Endothelial cell of umbilical vein (primary cell): ENCODE measurements around the gene USP28. TPM values are rescaled to one million over a fixed set of nuclear protein-coding genes. Genes with fewer than 3 reads are reported as not detected.
A peak's percentile ranks its signal among the peaks of the same experiment; 100 is the strongest.

ENCODE experiments used
- BruUV-seq: library from RNA; stranded (reverse); fragments of 400-500 nt; replicated peaks from 2 replicates; lab custom pipeline; 2021; lab: Mats Ljungman, UMichigan
- CTCF ChIA-PET: fragments of 300-600, 350-600 bp; sonication (Branson Sonifier 250); formaldehyde crosslinking; loops from one replicate; lab custom pipeline; 2021; ENCODE audit warnings: antibody characterized with exemption, inconsistent platforms; lab: Charles Lee
- POLR2A ChIA-PET: fragments of 300-600, 350-600 bp; sonication (Branson Sonifier 250); formaldehyde crosslinking; loops from one replicate; lab custom pipeline; 2021; ENCODE audit warnings: antibody characterized with exemption, inconsistent platforms; lab: Charles Lee
- DNase-seq: peaks from one replicate; pipeline ENCODE4 v3.0.0-alpha.2; 2011; ENCODE audit warnings: low read depth, low spot score
- FAIRE-seq: peaks from 2 replicates; lab custom pipeline; 2011; peaks lifted over from hg19 to GRCh38; lab: Jason Lieb, UNC
- H2AFZ ChIP-seq: 2 replicates; pipeline ENCODE4 v1.6.0; 2012; ENCODE audit warnings: low read depth, low read length, control low read depth, inconsistent platforms
- H3K27ac ChIP-seq: 2 replicates; pipeline ENCODE4 v1.5.1; 2011; ENCODE audit warnings: low read depth, mild to moderate bottlenecking, control low read depth, low read length, moderate library complexity; ENCODE audit not compliant: insufficient read depth
- H3K27me3 ChIP-seq, 2 experiments: 2 replicates each; pipeline versions ENCODE4 v1.6.0 to v1.6.1; 2011; ENCODE audit warnings: low read length in 2 of 2, mixed read lengths in 1 of 2; ENCODE audit not compliant: control insufficient read depth in 2 of 2, insufficient read depth in 2 of 2
- H3K36me3 ChIP-seq, 2 experiments: 2 replicates in 1 of 2; 3 replicates in 1 of 2; pipeline ENCODE4 v1.5.1; 2011; ENCODE audit warnings: low read length in 2 of 2, mild to moderate bottlenecking in 1 of 2, moderate library complexity in 1 of 2; ENCODE audit not compliant: control insufficient read depth in 2 of 2, insufficient read depth in 2 of 2; ENCODE audit errors: extremely low read depth in 1 of 2
- H3K4me1 ChIP-seq: 3 replicates; pipeline ENCODE4 v1.5.1; 2011; ENCODE audit warnings: mild to moderate bottlenecking, low read length; ENCODE audit not compliant: control insufficient read depth, insufficient read depth; ENCODE audit errors: extremely low read depth
- H3K4me2 ChIP-seq: 2 replicates; pipeline ENCODE4 v1.6.1; 2011; ENCODE audit warnings: low read length, control low read depth, mixed read lengths; ENCODE audit not compliant: insufficient read depth
- H3K4me3 ChIP-seq, 3 experiments: fragments of 200-600 bp in 1 of 3; sonication (generic), shearing (Covaris generic) in 1 of 3; replicated peaks in 1 of 3; 2 replicates each; pipeline ENCODE4 v1.5.1; 2011 to 2016; ENCODE audit warnings: control low read depth in 3 of 3, low read length in 3 of 3, mild to moderate bottlenecking in 2 of 3, inconsistent platforms in 1 of 3, low read depth in 1 of 3, moderate library complexity in 1 of 3; ENCODE audit not compliant: insufficient read depth in 1 of 3
- H3K79me2 ChIP-seq: 2 replicates; pipeline ENCODE4 v1.6.0; 2012; ENCODE audit warnings: low read length, inconsistent platforms; ENCODE audit not compliant: control insufficient read depth, insufficient read depth
- H3K9ac ChIP-seq: replicated peaks from 2 replicates; pipeline ENCODE3; 2011; ENCODE audit warnings: low read length, control low read depth; ENCODE audit not compliant: insufficient read depth; ENCODE audit errors: extremely low read depth
- H3K9me1 ChIP-seq: replicated peaks from 3 replicates; pipeline ENCODE4 v1.6.0; 2011; ENCODE audit warnings: mild to moderate bottlenecking, low read length; ENCODE audit not compliant: control insufficient read depth, insufficient read depth; ENCODE audit errors: extremely low read depth
- H3K9me3 ChIP-seq: replicated peaks from 2 replicates; pipeline ENCODE4 v1.5.1; 2012; ENCODE audit warnings: low read length, inconsistent platforms; ENCODE audit not compliant: control insufficient read depth, insufficient read depth
- H4K20me1 ChIP-seq: replicated peaks from 2 replicates; pipeline ENCODE3; 2011; ENCODE audit warnings: mild to moderate bottlenecking, low read length; ENCODE audit not compliant: control insufficient read depth, insufficient read depth; ENCODE audit errors: extremely low read depth
- CTCF ChIP-seq, 2 donors: IDR thresholded peaks; 1 replicate in 1 of 2; 2 replicates in 1 of 2; pipeline ENCODE4 v1.5.1; 2011; ENCODE audit warnings: low read length in 2 of 2, mild to moderate bottlenecking in 2 of 2, moderate library complexity in 2 of 2, control low read depth in 1 of 2, inconsistent platforms in 1 of 2, low read depth in 1 of 2; ENCODE audit not compliant: insufficient read depth in 1 of 2; ENCODE audit errors: extremely low read depth in 1 of 2
- EZH2 ChIP-seq: IDR thresholded peaks from 2 replicates; pipeline ENCODE4 v1.6.1; 2012; ENCODE audit warnings: borderline replicate concordance, low read depth, mild to moderate bottlenecking, moderate library complexity, low read length, inconsistent platforms; ENCODE audit not compliant: severe bottlenecking
- FOS ChIP-seq: IDR thresholded peaks from 2 replicates; pipeline ENCODE4 v1.6.1; 2011; ENCODE audit warnings: mild to moderate bottlenecking, low read length, moderate library complexity, borderline replicate concordance; ENCODE audit not compliant: insufficient read depth
- GATA2 ChIP-seq: IDR thresholded peaks from 2 replicates; pipeline ENCODE4 v1.7.0; 2011; ENCODE audit warnings: low read depth, mild to moderate bottlenecking, moderate library complexity, mixed read lengths, low read length; ENCODE audit not compliant: insufficient read length, insufficient read depth
- JUN ChIP-seq: IDR thresholded peaks from 2 replicates; pipeline ENCODE4 v1.6.1; 2011; ENCODE audit warnings: borderline replicate concordance, low read depth; ENCODE audit not compliant: insufficient read length, insufficient read depth
- MAX ChIP-seq: IDR thresholded peaks from 2 replicates; pipeline ENCODE4 v1.6.1; 2011; ENCODE audit not compliant: insufficient read depth, insufficient read length
- MYC ChIP-seq: IDR thresholded peaks from one replicate; pipeline ENCODE4 v1.6.1; 2011; ENCODE audit warnings: mild to moderate bottlenecking, low read depth, low read length
- POLR2A ChIP-seq: IDR thresholded peaks from 2 replicates; pipeline ENCODE4 v1.6.1; 2012; ENCODE audit warnings: low read depth, mild to moderate bottlenecking, control low read depth, low read length
- POLR2AphosphoS5 ChIP-seq: IDR thresholded peaks from 2 replicates; pipeline ENCODE4 v1.6.1; 2012; ENCODE audit warnings: low read depth, mild to moderate bottlenecking, control low read depth, low read length, moderate library complexity; ENCODE audit not compliant: insufficient read depth
- dilution Hi-C: fragments of 300-500 bp; cut with MboI; formaldehyde crosslinking; loops from one replicate; pipeline ENCODE4 v1.15.0; 2019; ENCODE audit warnings: low sequenced_read_pairs; ENCODE audit not compliant: extremely low pct_ligation_motif_present
- intact Hi-C: fragments of 100-400 bp; cut with micrococcal nuclease; formaldehyde crosslinking; loops from one replicate; pipeline ENCODE4 v1.10.0; 2022
- polyA plus RNA-seq, 4 experiments: library from polyadenylated mRNA; depleted of rRNA in 3 of 4; stranded (reverse) in 3 of 4; unstranded in 1 of 4; fragments of >200 nt; gene quantifications; 2 replicates each; pipeline versions ENCODE4 v1.2.1 to v1.2.3, GENCODE V29; 2011 to 2012; ENCODE audit warnings: missing spikeins in 1 of 4
- total RNA-seq: library from RNA; stranded (reverse); gene quantifications from 2 replicates; pipeline ENCODE4 v1.2.3, GENCODE V29; 2021

The USP28 gene
- total and polyA plus RNA-seq, 2 donors (not counting 3 experiments of a cell fraction or from before 2014, with no cell fraction given): 19.2 to 29.6 TPM

- H3K9ac ChIP-seq: no peak overlapping the region
- H3K79me2 ChIP-seq: peaks cover 6% of the 10 kb centered on the region
- dilution Hi-C loops: no loop called here
- H3K4me1 ChIP-seq: peaks cover 24% of the 10 kb centered on the region
- peak; percentile 21 for DNase-seq
- peak overlapping the region in 1 of 3 experiments; percentile 29 for H3K4me3 ChIP-seq
- H3K9me1 ChIP-seq: no peaks in the 10 kb centered on the region
- peak overlapping the region; percentile 49 for H3K4me2 ChIP-seq
- H4K20me1 ChIP-seq: no peaks in the 10 kb centered on the region
- H3K9me3 ChIP-seq: no peaks in the 10 kb centered on the region
- ChIA-PET CTCF (interaction anchor here (1.0 to 1.6 kb wide), 5 partner anchors 9 to 100 kb away, joined by 3 to 6 read pairs (median 4); partner anchors contain the start of gene ZW10), POLR2A (no interaction called here)
- no TSS peak for BruUV-seq
- intact Hi-C loops: no loop called here
- no peak overlapping the region for H2AFZ ChIP-seq
- no peak overlapping the region for H3K27ac ChIP-seq
- no peak for TF ChIP-seq JUN
- H3K36me3 ChIP-seq: no peaks in the 10 kb centered on the region
- H3K27me3 ChIP-seq: no peaks in the 10 kb centered on the region
- no peak for FAIRE-seq
Measured at GRCh38 chr11:113873236-113873626, 2.1 kb downstream of the USP28 start.

GRCh38 chr11:113871336-113871735, 4.0 kb downstream of the USP28 start:
- no TSS peak for BruUV-seq
- Histone ChIP-seq H3K9ac (no peak overlapping the region), H3K79me2 (peaks cover 8% of the 10 kb centered on the region), H3K9me1 (no peaks in the 10 kb centered on the region), H3K36me3 (no peaks in the 10 kb centered on the region), H3K4me2 (no peak overlapping the region), H4K20me1 (no peaks in the 10 kb centered on the region), H3K4me3 (no peak overlapping the region), H3K27me3 (no peaks in the 10 kb centered on the region), H2AFZ (no peak overlapping the region), H3K4me1 (peaks cover 19% of the 10 kb centered on the region), H3K9me3 (no peaks in the 10 kb centered on the region), H3K27ac (no peak overlapping the region)
- dilution Hi-C loops (no loop called here), intact Hi-C loops (no loop called here)
- ChIA-PET CTCF (interaction anchor here (0.9 kb wide), 1 partner anchor 25 kb away, joined by 3 read pairs; no protein-coding TSS in a partner anchor), POLR2A (no interaction called here)
- TF ChIP-seq JUN (no peak), MAX (no peak), FOS (no peak), EZH2 (no peak), POLR2AphosphoS5 (no peak), POLR2A (no peak), MYC (no peak), CTCF (IDR thresholded peaks at IDR 0.05; ENCODE audit: extremely low read depth in 1 of 2, insufficient read depth in 1 of 2, low read depth in 1 of 2, low read length in 2 of 2) (no peak), GATA2 (no peak)
- DNase-seq (no peak), FAIRE-seq (no peak)
